Gastrocnemius medialis (tissue), 4 donors: Measurements from ENCODE around the gene TEN1. TPM values are rescaled to one million over a fixed set of nuclear protein-coding genes. Genes with fewer than 3 reads are reported as not detected.

ENCODE experiments used
- ATAC-seq, 2 donors: fragments of 150-250 bp; one replicate each; pipeline ENCODE4 v1.9.1; 2016
- DNase-seq, 2 donors: peaks; one replicate each; pipeline ENCODE4 v3.0.0-alpha.2; 2019
- H3K27ac ChIP-seq, 4 donors: fragments of 200-600 bp; sonication (generic); 1 replicate in 1 of 4; 2 replicates in 3 of 4; pipeline ENCODE4 v1.5.1; 2016 to 2018; ENCODE audit warnings: mild to moderate bottlenecking in 2 of 4, moderate library complexity in 1 of 4
- H3K27me3 ChIP-seq, 3 donors: fragments of 200-600 bp; sonication (generic) in 2 of 3; 1 replicate in 1 of 3; 2 replicates in 2 of 3; pipeline versions ENCODE4 v1.5.1 to v1.6.0; 2016 to 2019; ENCODE audit warnings: mild to moderate bottlenecking in 1 of 3, moderate library complexity in 1 of 3
- H3K36me3 ChIP-seq, 2 donors: fragments of 200-600 bp; sonication (generic) in 1 of 2; one replicate each; pipeline ENCODE4 v1.5.1; 2017 to 2018
- H3K4me1 ChIP-seq, 2 donors: fragments of 200-600 bp; sonication (generic) in 1 of 2; one replicate each; pipeline ENCODE4 v1.5.1; 2016 to 2017; ENCODE audit warnings: mild to moderate bottlenecking in 2 of 2
- H3K4me3 ChIP-seq, 4 donors: fragments of 200-600 bp; sonication (generic) in 3 of 4; 1 replicate in 1 of 4; 2 replicates in 3 of 4; pipeline ENCODE4 v1.5.1; 2016 to 2019; ENCODE audit warnings: mild to moderate bottlenecking in 2 of 4
- H3K9me3 ChIP-seq, 3 donors: fragments of 200-600 bp; sonication (generic) in 2 of 3; 1 replicate in 1 of 3; 2 replicates in 2 of 3; pipeline ENCODE4 v1.5.1; 2016 to 2019
- POLR2A ChIP-seq, 2 donors: fragments of 450-650 bp; IDR thresholded peaks; one replicate each; pipeline ENCODE4 v1.6.1; 2017; ENCODE audit warnings: antibody characterized with exemption in 2 of 2, mild to moderate bottlenecking in 2 of 2, moderate library complexity in 2 of 2
- in situ Hi-C, 4 donors: fragments of 200-750 bp; cut with MboI; loops; one replicate each; pipeline versions ENCODE4 v1.15.0 to v1.8.0; 2017; ENCODE audit warnings: low sequenced_read_pairs in 4 of 4
- intact Hi-C: fragments of 100-400 bp; cut with DNase I; formaldehyde crosslinking; loops from one replicate; pipeline ENCODE4 v1.15.1; 2023; ENCODE audit warnings: low total_unique reads
- total RNA-seq, 4 donors: library from RNA; depleted of rRNA; stranded (reverse); fragments of >200 nt; gene quantifications; one replicate each; pipeline versions ENCODE4 v1.1.0 to v1.2.3, GENCODE V29; 2016
- TF ChIP-seq, protein P1 (sequence below), 5 experiments: fragments of 450-650 bp in 3 of 5; fragments of 200-600 bp in 2 of 5; sonication (generic) in 2 of 5; IDR thresholded peaks in 4 of 5; conservative IDR thresholded peaks in 1 of 5; 1 replicate in 4 of 5; 2 replicates in 1 of 5; pipeline ENCODE4 v1.5.1; 2016 to 2019; ENCODE audit warnings: antibody characterized with exemption in 5 of 5, mild to moderate bottlenecking in 3 of 5, moderate library complexity in 3 of 5

The TEN1 gene
- total RNA-seq, 4 donors from 2014 or later = 4.2 to 9.2 (median 6.8) TPM

DNA sequence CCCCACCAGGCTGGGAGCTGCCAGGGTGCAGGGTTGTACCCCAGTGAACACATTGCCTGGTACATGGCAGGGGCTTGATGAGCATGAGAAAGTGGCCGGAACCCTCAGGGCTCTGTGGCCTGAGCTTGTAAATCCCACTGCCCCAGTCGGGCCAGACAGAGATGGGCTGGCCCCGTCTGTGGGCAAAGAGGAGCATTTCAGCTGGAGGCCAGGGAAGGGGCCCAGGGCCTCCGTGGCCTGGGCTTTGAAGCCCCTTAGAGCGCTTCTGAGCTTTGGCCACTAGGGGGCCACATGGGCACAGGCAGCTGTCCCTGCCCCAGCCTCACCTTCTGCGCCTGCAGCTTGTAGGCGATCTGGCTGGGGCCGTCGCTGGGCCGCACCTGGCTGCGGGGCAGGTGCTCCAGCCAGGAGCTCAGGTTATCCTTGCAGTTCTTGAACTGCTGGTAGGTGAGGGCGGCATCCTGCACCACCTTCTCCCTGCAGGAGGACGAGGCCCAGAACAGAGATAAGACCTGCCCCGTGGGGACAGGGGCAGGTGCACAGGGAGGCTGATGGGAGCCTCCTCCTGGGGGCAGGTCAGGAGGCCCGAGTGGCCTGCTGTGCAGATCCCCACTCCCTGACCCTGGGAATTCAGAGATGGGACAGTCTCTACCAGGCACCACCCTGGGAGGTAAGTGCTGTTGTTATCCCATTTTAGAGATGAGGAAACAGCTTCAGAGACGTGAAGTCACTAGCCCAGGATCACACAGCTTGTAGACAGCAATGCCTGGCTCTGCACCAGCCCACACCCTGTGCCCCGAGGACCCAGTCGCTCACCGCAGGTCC, 35.3 kb downstream of the TEN1 start:
- no peaks in the 10 kb centered on the region for H3K27me3 ChIP-seq
- H3K27ac ChIP-seq = no peak overlapping the region
- in situ Hi-C loops (loop anchor here in 1 of 4 donors (10.0 kb wide), 1 partner anchor 280 kb away; no protein-coding TSS in a partner anchor), intact Hi-C loops (no loop called here)
- H3K4me3 ChIP-seq = no peak overlapping the region
- DNase-seq (peak; percentile 24 to 52), ATAC-seq (peak; percentile 69 to 83)
- no peaks in the 10 kb centered on the region for H3K9me3 ChIP-seq
- TF ChIP-seq, protein P1, sequence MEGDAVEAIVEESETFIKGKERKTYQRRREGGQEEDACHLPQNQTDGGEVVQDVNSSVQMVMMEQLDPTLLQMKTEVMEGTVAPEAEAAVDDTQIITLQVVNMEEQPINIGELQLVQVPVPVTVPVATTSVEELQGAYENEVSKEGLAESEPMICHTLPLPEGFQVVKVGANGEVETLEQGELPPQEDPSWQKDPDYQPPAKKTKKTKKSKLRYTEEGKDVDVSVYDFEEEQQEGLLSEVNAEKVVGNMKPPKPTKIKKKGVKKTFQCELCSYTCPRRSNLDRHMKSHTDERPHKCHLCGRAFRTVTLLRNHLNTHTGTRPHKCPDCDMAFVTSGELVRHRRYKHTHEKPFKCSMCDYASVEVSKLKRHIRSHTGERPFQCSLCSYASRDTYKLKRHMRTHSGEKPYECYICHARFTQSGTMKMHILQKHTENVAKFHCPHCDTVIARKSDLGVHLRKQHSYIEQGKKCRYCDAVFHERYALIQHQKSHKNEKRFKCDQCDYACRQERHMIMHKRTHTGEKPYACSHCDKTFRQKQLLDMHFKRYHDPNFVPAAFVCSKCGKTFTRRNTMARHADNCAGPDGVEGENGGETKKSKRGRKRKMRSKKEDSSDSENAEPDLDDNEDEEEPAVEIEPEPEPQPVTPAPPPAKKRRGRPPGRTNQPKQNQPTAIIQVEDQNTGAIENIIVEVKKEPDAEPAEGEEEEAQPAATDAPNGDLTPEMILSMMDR (IDR thresholded peaks at IDR 0.05 in 4 of 5, conservative IDR thresholded peaks at IDR 0.05 in 1 of 5) = peak; percentile 74 to 97 (median 88)
- TF ChIP-seq POLR2A (IDR thresholded peaks at IDR 0.05) = no peak
- H3K36me3 ChIP-seq = no peaks in the 10 kb centered on the region
- peaks cover 0 to 3% of the 10 kb centered on the region in 2 donors for H3K4me1 ChIP-seq

DNA sequence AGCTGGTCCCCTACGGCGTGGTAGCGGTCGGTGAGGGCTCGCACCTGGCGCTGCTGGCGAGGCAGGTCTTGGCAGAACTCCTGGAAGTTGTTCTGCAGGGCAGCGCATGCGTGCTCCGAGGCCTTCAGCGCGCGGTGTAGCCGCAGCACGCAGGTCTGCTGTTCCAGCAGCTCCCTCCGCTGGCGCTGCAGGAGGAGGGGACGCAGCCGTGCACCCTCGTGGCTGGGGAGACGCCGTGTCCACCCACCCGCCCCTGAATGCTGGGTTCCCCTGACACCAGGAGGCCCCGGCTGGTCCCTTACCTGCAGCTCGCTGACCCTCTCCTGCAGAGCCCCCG, 35.9 kb downstream of the TEN1 start:
- peak; percentile 27 to 37 for ATAC-seq
- intact Hi-C loops = no loop called here

DNA sequence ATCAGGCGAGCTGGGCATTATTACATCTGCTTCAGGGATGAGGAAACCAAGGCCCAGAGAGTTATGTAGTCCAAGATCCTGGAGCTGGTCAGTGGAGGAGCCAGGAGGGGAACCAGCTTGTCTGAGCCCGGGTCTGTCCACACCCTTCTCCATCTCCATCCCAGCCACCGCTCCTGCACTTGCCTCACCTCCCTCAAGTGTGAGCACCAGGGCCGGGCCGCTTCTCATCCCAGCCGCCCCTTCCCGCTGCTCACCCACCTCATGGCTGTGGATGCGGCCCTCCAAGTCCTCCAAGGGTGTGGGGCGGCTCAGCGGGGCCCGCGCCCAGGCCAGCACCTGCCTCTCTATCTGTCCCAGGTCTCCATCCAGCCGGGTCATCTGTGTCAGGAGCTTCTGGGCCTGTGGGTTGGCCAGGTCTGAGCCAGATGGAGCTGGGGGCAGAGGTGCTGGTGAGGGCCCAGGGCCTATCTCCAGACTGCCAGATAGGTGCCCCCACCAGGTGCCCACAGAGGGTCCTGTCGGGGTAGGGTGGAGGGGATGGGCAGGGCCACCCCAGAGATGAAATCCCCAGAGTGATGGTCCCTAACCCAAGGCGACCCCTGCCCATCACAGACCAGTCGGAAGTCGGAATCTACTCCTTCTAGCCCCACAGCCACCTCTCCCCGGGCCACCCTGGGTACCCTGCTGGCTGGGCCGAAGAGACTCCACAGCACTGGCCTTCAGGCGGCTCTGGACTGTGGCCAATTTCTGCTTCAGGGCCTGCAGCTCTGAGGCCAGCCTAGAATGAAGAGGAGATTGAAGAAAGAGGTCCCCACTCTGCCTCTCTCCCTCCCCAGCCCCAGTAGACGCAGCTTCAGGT, 38.7 kb downstream of the TEN1 start:
- H3K36me3 ChIP-seq = no peaks in the 10 kb centered on the region
- no peaks in the 10 kb centered on the region for H3K9me3 ChIP-seq
- H3K27me3 ChIP-seq = no peaks in the 10 kb centered on the region
- TF ChIP-seq POLR2A (IDR thresholded peaks at IDR 0.05) = no peak
- TF ChIP-seq, protein P1 (IDR thresholded peaks at IDR 0.05 in 4 of 5, conservative IDR thresholded peaks at IDR 0.05 in 1 of 5) = no peak
- in situ Hi-C loops (loop anchor here in 1 of 4 donors (10.0 kb wide), 1 partner anchor 277 kb away; no protein-coding TSS in a partner anchor), intact Hi-C loops (no loop called here)
- H3K4me3 ChIP-seq = no peak overlapping the region
- peaks cover 0 to 3% of the 10 kb centered on the region in 2 donors for H3K4me1 ChIP-seq
- DNase-seq (no peak), ATAC-seq (no peak)
- H3K27ac ChIP-seq = no peak overlapping the region

More for the DNA sequence above, 35.9 kb downstream of the TEN1 start:
- TF ChIP-seq, protein P1 (IDR thresholded peaks at IDR 0.05 in 4 of 5, conservative IDR thresholded peaks at IDR 0.05 in 1 of 5) = no peak
- TF ChIP-seq POLR2A (IDR thresholded peaks at IDR 0.05) = no peak
- Histone ChIP-seq H3K9me3 (no peaks in the 10 kb centered on the region), H3K4me1 (peaks cover 0 to 3% of the 10 kb centered on the region in 2 donors), H3K27me3 (no peaks in the 10 kb centered on the region), H3K4me3 (no peak overlapping the region), H3K27ac (no peak overlapping the region), H3K36me3 (no peaks in the 10 kb centered on the region)
- DNase-seq = no peak
- in situ Hi-C loops = loop anchor here in 1 of 4 donors (10.0 kb wide), 1 partner anchor 280 kb away; no protein-coding TSS in a partner anchor

DNA sequence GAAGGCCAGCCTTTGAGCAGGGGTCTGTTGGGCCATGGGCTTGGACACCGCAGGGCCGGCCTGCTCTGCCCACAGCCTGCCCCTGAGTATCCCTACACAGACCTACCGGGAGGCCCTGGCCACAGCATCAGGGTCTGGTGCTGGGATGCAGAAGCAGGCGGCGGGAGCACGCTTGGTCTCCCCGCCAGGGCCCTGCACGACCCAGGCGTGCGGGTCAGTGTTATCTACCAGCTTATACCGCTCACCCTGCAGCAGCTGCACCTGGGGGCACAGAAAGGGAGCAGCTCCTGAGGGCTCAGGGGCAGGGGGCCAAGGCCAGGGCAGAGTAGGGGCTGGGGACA, 39.3 kb downstream of the TEN1 start:
- no peaks in the 10 kb centered on the region for H3K36me3 ChIP-seq
- no peaks in the 10 kb centered on the region for H3K9me3 ChIP-seq
- in situ Hi-C loops = loop anchor here in 1 of 4 donors (10.0 kb wide), 1 partner anchor 276 kb away; no protein-coding TSS in a partner anchor
- DNase-seq (no peak), ATAC-seq (no peak)
- no peak overlapping the region for H3K27ac ChIP-seq
- TF ChIP-seq, protein P1 (IDR thresholded peaks at IDR 0.05 in 4 of 5, conservative IDR thresholded peaks at IDR 0.05 in 1 of 5) = no peak
- TF ChIP-seq POLR2A (IDR thresholded peaks at IDR 0.05) = no peak
- intact Hi-C loops = no loop called here
- H3K4me1 ChIP-seq = peaks cover 0 to 3% of the 10 kb centered on the region in 2 donors
- no peak overlapping the region for H3K4me3 ChIP-seq
- H3K27me3 ChIP-seq = no peaks in the 10 kb centered on the region
